HepG2 (cell line): ENCODE data around the gene ITGB5. TPM values are rescaled to one million over a fixed set of nuclear protein-coding genes. Genes with fewer than 3 reads are reported as not detected.

Experiments used
- BHLHE40 ChIP-seq: IDR thresholded peaks from 2 replicates; pipeline ENCODE4 v1.6.1; 2011; ENCODE audit warnings: low read length, improper control_type of control experiment
- DR1 ChIP-seq: sonication (generic); formaldehyde crosslinking; IDR thresholded peaks from 2 replicates; pipeline ENCODE4 v1.8.0; 2021; ENCODE audit warnings: mild to moderate bottlenecking, missing genetic modification reagents, inconsistent platforms
- FLYWCH1 ChIP-seq: sonication (generic); formaldehyde crosslinking; IDR thresholded peaks from 2 replicates; pipeline ENCODE4 v1.8.1; 2023; ENCODE audit warnings: mild to moderate bottlenecking, missing genetic modification reagents
- FOXA3 ChIP-seq: IDR thresholded peaks from 2 replicates; pipeline ENCODE4 v1.6.1; 2016; ENCODE audit warnings: missing genetic modification reagents, missing compliant biosample characterization
- ISX ChIP-seq: sonication (generic); formaldehyde crosslinking; conservative IDR thresholded peaks from 2 replicates; pipeline ENCODE4 v1.5.0; 2020; ENCODE audit warnings: missing genetic modification reagents
- KDM4B ChIP-seq: sonication (generic); formaldehyde crosslinking; IDR thresholded peaks from 2 replicates; pipeline ENCODE4 v1.4.0; 2020; ENCODE audit warnings: missing genetic modification reagents
- MTA3 ChIP-seq: sonication (generic); formaldehyde crosslinking; IDR thresholded peaks from 2 replicates; pipeline ENCODE4 v1.4.0; 2020; ENCODE audit warnings: missing genetic modification reagents
- PHF20 ChIP-seq: sonication (generic); formaldehyde crosslinking; IDR thresholded peaks from 2 replicates; pipeline ENCODE4 v1.5.0; 2020; ENCODE audit warnings: mild to moderate bottlenecking, missing genetic modification reagents
- REST ChIP-seq, 2 experiments: IDR thresholded peaks; 2 replicates each; pipeline ENCODE4 v1.6.1; 2011 to 2012; ENCODE audit warnings: low read length in 2 of 2, borderline replicate concordance in 1 of 2, low read depth in 1 of 2, mild to moderate bottlenecking in 1 of 2, moderate library complexity in 1 of 2
- SSRP1 ChIP-seq: IDR thresholded peaks from 2 replicates; pipeline ENCODE4 v1.6.1; 2016; ENCODE audit warnings: control low read depth
- STAT5B ChIP-seq: sonication (generic); formaldehyde crosslinking; IDR thresholded peaks from 2 replicates; pipeline ENCODE4 v1.4.0; 2020; ENCODE audit warnings: missing genetic modification reagents
- TERF1 ChIP-seq: sonication (generic); formaldehyde crosslinking; IDR thresholded peaks from 2 replicates; pipeline ENCODE4 v1.8.0; 2022; ENCODE audit warnings: mild to moderate bottlenecking, missing genetic modification reagents, moderate library complexity
- TIGD3 ChIP-seq: sonication (generic); formaldehyde crosslinking; IDR thresholded peaks from 2 replicates; pipeline ENCODE4 v1.5.1; 2020; ENCODE audit warnings: mild to moderate bottlenecking, missing genetic modification reagents, borderline replicate concordance
- ZC3H4 ChIP-seq: sonication (generic); formaldehyde crosslinking; IDR thresholded peaks from 2 replicates; pipeline ENCODE4 v1.4.0; 2020; ENCODE audit warnings: missing genetic modification reagents, borderline replicate concordance
- ZFP91 ChIP-seq: sonication (generic); formaldehyde crosslinking; IDR thresholded peaks from 2 replicates; pipeline ENCODE4 v1.9.0; 2022; ENCODE audit warnings: missing genetic modification reagents, mild to moderate bottlenecking, borderline replicate concordance
- ZKSCAN8 ChIP-seq: IDR thresholded peaks from 2 replicates; pipeline ENCODE4 v1.6.1; 2016; ENCODE audit warnings: borderline replicate concordance, missing genetic modification reagents, missing compliant biosample characterization
- ZNF24 ChIP-seq: fragments of 450-650 bp; IDR thresholded peaks from 2 replicates; pipeline ENCODE4 v1.6.1; 2017; ENCODE audit warnings: antibody characterized with exemption, mild to moderate bottlenecking
- ZNF333 ChIP-seq: sonication (generic); formaldehyde crosslinking; IDR thresholded peaks from 2 replicates; pipeline ENCODE4 v1.4.0; 2020; ENCODE audit warnings: mild to moderate bottlenecking, missing genetic modification reagents, borderline replicate concordance
- ZNF549 ChIP-seq: sonication (generic); formaldehyde crosslinking; IDR thresholded peaks from 2 replicates; pipeline ENCODE4 v1.5.0; 2020; ENCODE audit warnings: missing genetic modification reagents
- ZNF580 ChIP-seq: IDR thresholded peaks from 2 replicates; pipeline ENCODE4 v1.6.1; 2016; ENCODE audit warnings: low read depth, borderline replicate concordance
- ZNF746 ChIP-seq: sonication (generic); formaldehyde crosslinking; IDR thresholded peaks from 2 replicates; pipeline ENCODE4 v1.8.0; 2022; ENCODE audit warnings: mild to moderate bottlenecking, missing genetic modification reagents
- ZNF761 ChIP-seq: sonication (generic); formaldehyde crosslinking; conservative IDR thresholded peaks from 2 replicates; pipeline ENCODE4 v1.4.0; 2020; ENCODE audit warnings: mild to moderate bottlenecking, missing genetic modification reagents
- polyA plus RNA-seq, 8 experiments: library from polyadenylated mRNA; depleted of rRNA in 3 of 8; stranded (reverse) in 7 of 8; unstranded in 1 of 8; fragments of >200 nt; fragmentation: Illumina TruSeq in 4 of 8; extraction: Trizol in 4 of 8; gene quantifications; 2 replicates each; pipeline versions ENCODE4 v1.2.1 to v1.2.3, GENCODE V29; 2011 to 2016; ENCODE audit warnings: low read depth in 4 of 8, missing spikeins in 1 of 8, mixed read lengths in 1 of 8; ENCODE audit not compliant: insufficient read depth in 1 of 8
- total RNA-seq, 5 experiments: library from RNA; depleted of rRNA; stranded (reverse); fragments of >200 nt; fragmentation: Illumina TruSeq; extraction: Trizol; gene quantifications; 2 replicates each; pipeline ENCODE4 v1.2.3, GENCODE V29; 2016; ENCODE audit warnings: low read depth in 1 of 5

Gene ITGB5
- total and polyA plus RNA-seq, 2 of the 13 experiments (the other 11 are each of a cell fraction or from before 2014, with no cell fraction given) = 74.1 to 343 TPM

- TF ChIP-seq TIGD3 (CRISPR knock-in tag) (no peak), ZNF333 (CRISPR knock-in tag) (no peak), ZC3H4 (CRISPR knock-in tag) (no peak), ZNF761 (CRISPR knock-in tag) (no peak), ZFP91 (CRISPR knock-in tag) (peak; percentile 43; the same call in 1 of the 2 replicates), ZNF746 (CRISPR knock-in tag) (no peak; the same call in 1 of the 2 replicates), ZNF580 (CRISPR knock-in tag) (peak; percentile 78; the same call in 1 of the 2 replicates), KDM4B (CRISPR knock-in tag) (no peak), SSRP1 (CRISPR knock-in tag) (no peak), ISX (CRISPR knock-in tag) (no peak), STAT5B (CRISPR knock-in tag) (no peak), DR1 (no peak), FOXA3 (CRISPR knock-in tag) (peak; percentile 74), ZKSCAN8 (CRISPR knock-in tag) (peak; percentile 61; the same call in 1 of the 2 replicates), FLYWCH1 (no peak), PHF20 (no peak), BHLHE40 (0 out of 2 replicates have a peak, but pooled peaks have one; percentile 65), ZNF24 (no peak), TERF1 (CRISPR knock-in tag) (no peak), ZNF549 (CRISPR knock-in tag) (no peak), REST (IDR thresholded peaks at IDR 0.05; ENCODE audit: borderline replicate concordance in 1 of 2, low read depth in 1 of 2, low read length in 2 of 2) (peak in 1 of 2 experiments; percentile 38; a peak in 1 of 4 replicates), MTA3 (no peak)
These were observed 49.4 kb downstream of the ITGB5 start (continued) for GRCh38 chr3:124837730-124838186.
